GM18868 (cell line): ENCODE measurements around the gene MORF4L1.

Experiments
- ATAC-seq: cut with Tn5 transposase; IDR thresholded peaks from one replicate; pipeline ENCODE4 v1.9.1; 2021; ENCODE audit warnings: mild to moderate bottlenecking, moderate library complexity; ENCODE audit not compliant: unreplicated experiment

The MORF4L1 gene

GRCh38 chr15:78943692-78944091, 71.0 kb downstream of the MORF4L1 start:
- ATAC-seq: no peak

DNA sequence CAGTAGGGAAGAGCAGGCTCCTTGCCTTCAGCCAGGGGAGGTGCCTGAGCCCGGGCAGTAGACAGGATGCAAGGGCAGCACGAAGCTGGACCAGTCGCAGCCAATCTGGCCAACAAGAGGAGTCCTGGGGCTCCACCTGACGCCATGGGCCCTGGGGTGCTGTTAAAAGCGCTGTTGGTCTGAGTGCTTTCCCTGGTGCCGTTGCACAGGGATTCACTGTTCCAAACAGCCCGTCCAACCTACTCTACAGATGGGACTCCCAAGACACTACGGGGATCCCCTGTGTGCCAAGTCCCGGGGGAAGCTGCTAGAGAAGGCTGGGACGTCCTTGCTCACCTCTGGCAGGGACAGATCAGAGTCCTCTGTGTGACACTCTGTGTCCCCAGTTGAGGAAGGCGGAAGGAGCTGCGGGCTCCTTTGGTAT, 71.5 kb downstream of the MORF4L1 start:
- ATAC-seq: peak; percentile 14

DNA sequence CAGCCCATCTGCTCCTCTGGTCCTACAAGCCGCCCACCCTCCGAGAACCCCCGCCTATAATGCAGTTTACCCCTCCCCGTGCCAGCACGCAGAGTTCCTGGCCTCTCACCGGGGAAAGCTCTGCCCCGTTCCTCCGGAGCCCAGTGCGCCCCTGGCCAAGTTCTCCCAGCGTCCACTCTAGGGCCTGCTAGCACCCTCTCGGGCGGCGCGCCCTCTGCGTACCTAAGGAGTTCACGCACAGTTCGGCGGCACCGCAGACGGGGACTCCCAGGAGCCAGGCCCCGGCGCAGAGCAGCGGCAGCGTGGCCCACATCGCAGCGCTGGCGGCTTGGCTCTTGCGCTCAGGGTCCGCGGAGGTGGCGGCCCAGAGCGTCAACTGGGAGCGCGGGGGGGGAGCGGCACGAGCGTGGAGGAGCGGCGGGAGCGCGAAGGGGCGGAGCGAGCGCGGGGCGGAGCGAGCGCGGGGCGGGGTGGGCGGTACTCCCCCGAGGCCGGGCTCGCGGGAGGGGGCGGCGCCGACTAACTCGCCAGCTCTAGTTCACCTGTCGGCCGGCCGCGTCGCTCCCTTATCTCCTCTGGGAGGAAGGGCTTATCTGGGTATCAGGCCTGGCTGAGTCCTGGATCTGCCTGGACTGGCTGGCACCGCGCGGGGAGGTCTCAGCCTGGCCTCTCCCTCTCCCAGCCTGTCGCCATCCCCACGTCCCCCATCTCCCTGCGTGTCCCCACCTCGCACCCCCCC, 72.1 kb downstream of the MORF4L1 start, which contains the start of gene CTSH:
CTSH (minus strand) TSS at position 378 of the 739 bp plus-strand sequence; CDS start at position 313, 65 bp downstream.
- peak; percentile 67 for ATAC-seq

DNA sequence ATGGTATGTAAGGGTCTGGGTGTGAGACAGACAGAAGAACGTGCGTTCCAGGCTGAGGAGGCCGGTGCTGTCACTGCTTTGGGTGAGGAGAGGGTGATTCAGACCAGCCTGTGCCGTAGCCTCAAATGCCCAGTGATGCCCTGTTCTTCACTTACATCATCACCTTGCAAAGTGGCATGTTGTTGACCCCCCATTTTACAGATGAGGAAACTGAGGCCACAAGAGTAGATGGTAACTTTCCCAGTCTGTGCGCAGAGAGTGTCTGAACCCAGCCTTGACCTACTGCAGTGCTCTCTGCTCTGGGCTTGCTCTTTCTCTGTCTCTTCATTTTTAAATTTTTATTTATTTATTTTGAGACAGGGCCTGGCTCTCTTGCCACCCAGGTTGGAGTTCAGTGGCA, 73.8 kb downstream of the MORF4L1 start:
- no peak for ATAC-seq

GRCh38 chr15:78947506-78947905, 74.8 kb downstream of the MORF4L1 start:
- ATAC-seq: no peak
